Hindlimb muscle (tissue), 1 donor: Measurements from ENCODE around the gene PTGDS. TPM values are rescaled to one million over a fixed set of nuclear protein-coding genes. Genes with fewer than 3 reads are reported as not detected.

ENCODE experiments used
- DNase-seq: peaks from one replicate; pipeline ENCODE4 v3.0.0-alpha.2; 2013
- polyA plus RNA-seq: library from polyadenylated mRNA; unstranded; fragments of 120-200 nt; gene quantifications from one replicate; pipeline ENCODE4 v1.2.1, GENCODE V29; 2013; ENCODE audit not compliant: insufficient read length

Gene PTGDS
- polyA plus RNA-seq, 1 donor, result 24.2 TPM

DNA sequence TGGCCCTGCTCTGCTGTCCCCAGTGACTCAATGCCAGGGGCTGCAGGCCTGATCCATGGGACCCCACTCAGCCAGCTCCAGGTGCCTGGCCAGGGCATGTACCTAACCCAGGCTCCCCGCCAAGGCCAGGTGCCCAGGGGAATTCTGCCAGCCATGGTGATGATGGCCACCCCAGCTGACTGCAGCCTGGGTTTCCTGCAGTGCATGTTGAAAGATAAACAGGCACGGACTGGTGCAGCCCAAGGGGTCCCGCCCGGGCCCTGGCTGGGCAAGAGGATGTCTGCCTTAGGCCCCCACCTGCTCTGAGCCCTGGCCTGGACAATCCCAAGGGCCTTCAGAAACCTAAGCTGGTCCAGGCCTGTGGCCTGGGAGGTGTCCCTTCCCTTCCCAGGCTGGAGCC, 49.5 kb downstream of the PTGDS start:
- DNase-seq, result no peak

DNA sequence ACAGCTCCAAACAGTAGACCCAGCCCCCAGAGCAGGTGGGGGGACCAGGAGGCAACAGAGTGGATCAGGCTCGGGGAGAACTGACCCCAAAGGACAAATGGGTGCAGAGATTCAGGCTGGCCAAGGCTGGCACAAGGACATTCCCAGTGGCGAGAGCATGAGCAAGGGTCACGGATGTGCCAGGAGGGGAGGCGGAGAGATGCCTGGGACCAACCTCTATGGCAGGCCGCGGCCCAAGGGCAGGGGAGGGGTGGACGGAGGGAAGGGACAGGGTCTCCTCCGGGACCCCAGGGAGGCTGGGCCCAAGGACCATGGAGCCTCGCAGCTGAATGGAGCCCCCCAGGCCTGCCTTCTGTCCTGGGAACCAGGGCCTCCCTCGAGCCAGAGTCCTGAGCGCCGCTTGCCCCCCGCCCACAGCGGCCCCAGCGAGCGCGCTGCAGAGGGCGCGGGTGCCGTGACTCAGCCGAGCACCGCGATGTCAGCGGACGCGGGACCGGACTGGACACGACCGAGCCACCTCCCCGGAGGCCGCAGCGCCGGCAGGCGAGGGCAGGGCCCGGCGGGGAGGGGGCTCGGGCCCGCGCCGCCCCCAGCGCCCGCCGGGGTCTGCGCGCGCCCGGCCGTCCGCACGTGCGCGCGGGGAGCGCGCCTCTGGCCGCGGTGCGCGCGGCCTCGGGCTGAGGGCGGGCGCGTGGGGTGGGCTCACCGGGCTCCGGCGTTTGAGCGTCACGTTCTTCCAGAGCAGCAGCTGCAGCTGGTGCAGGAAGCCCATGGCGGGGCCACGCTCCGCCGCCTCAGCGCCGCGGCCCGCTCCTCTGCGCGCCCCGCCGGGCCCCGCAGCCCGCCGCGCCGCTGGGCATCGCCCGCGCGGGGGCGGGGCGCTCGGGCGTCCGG, 50.3 kb downstream of the PTGDS start, which contains the start of gene ABCA2:
ABCA2 (minus strand) TSS at position 869 of the 894 bp plus-strand sequence; CDS start at position 772, 97 bp downstream.
- DNase-seq, result no peak

GRCh38 chr9:137028263-137029057, 51.2 kb downstream of the PTGDS start:
- peak; percentile 69 for DNase-seq

GRCh38 chr9:137029058-137029936, 52.0 kb downstream of the PTGDS start:
- peak; percentile 56 for DNase-seq

DNA sequence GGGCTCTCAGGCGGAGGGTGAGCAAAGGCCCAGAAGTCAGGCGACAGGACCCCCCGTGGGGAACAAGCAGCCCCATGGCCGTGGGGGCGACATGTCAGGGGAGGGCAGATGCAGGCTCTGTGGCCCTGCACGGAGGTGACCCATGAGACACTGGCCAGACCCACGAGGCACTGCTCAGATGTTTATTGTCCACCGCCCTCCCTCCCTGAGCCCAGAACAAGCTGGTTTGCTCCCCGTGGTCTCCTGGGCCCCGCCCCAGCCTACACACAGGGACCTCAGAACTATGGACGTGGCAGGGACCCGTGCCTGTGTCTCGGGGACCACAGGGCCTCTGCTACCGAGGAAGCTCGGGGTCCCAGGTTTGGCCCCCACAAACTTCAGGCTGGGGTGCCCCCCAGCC, 52.7 kb downstream of the PTGDS start:
- no peak for DNase-seq

GRCh38 chr9:137030538-137031527, 53.5 kb downstream of the PTGDS start:
- DNase-seq, result no peak

Other genes starting within 250 kb of the PTGDS start
- 5.6 TPM for gene LCN10, start 234.6 kb upstream of the PTGDS start, polyA plus RNA-seq
- not detected for gene LCN6, start 229.0 kb upstream of the PTGDS start, polyA plus RNA-seq
- 7.1 TPM for gene LCN8, start 219.3 kb upstream of the PTGDS start, polyA plus RNA-seq
- 0.62 TPM for gene LCN15, start 213.0 kb upstream of the PTGDS start, polyA plus RNA-seq
- gene TMEM141, start 186.2 kb upstream of the PTGDS start, polyA plus RNA-seq, result 35.7 TPM
- 3.0 TPM for gene CCDC183, start 181.2 kb upstream of the PTGDS start, polyA plus RNA-seq
- gene RABL6, start 169.6 kb upstream of the PTGDS start, polyA plus RNA-seq, result 62.6 TPM
- 2.8 TPM for gene AJM1, start 135.0 kb upstream of the PTGDS start, polyA plus RNA-seq
- gene PHPT1, start 128.1 kb upstream of the PTGDS start, polyA plus RNA-seq, result 109 TPM
- gene MAMDC4, start 125.2 kb upstream of the PTGDS start, polyA plus RNA-seq, result 5.9 TPM
- gene EDF1, start 111.2 kb upstream of the PTGDS start, polyA plus RNA-seq, result 336 TPM
- gene TRAF2, start 91.0 kb upstream of the PTGDS start, polyA plus RNA-seq, result 13.7 TPM
- gene FBXW5, start 32.8 kb upstream of the PTGDS start, polyA plus RNA-seq, result 45.6 TPM
- 0.90 TPM for gene C8G, start 32.3 kb upstream of the PTGDS start, polyA plus RNA-seq
- gene LCN12, start 25.2 kb upstream of the PTGDS start, polyA plus RNA-seq, result 0.67 TPM
- gene LCNL1, start 5.5 kb downstream of the PTGDS start, polyA plus RNA-seq, result 0.85 TPM
- 23.9 TPM for gene PAXX, start 14.9 kb downstream of the PTGDS start, polyA plus RNA-seq
- gene CLIC3, start 19.1 kb downstream of the PTGDS start, polyA plus RNA-seq, result 0.54 TPM
- 18.4 TPM for gene ABCA2, start 50.7 kb downstream of the PTGDS start, polyA plus RNA-seq
- 0.10 TPM for gene FUT7, start 54.6 kb downstream of the PTGDS start, polyA plus RNA-seq
- 44.1 TPM for gene NPDC1, start 68.7 kb downstream of the PTGDS start, polyA plus RNA-seq
- gene ENTPD2, start 76.6 kb downstream of the PTGDS start, polyA plus RNA-seq, result 11.0 TPM
- 3.9 TPM for gene SAPCD2, start 93.1 kb downstream of the PTGDS start, polyA plus RNA-seq
- gene UAP1L1, start 100.0 kb downstream of the PTGDS start, polyA plus RNA-seq, result 2.5 TPM
- 43.6 TPM for gene MAN1B1, start 109.5 kb downstream of the PTGDS start, polyA plus RNA-seq
- 30.0 TPM for gene DPP7, start 137.2 kb downstream of the PTGDS start, polyA plus RNA-seq
- not detected for gene GRIN1, start 161.7 kb downstream of the PTGDS start, polyA plus RNA-seq
- gene LRRC26, start 192.5 kb downstream of the PTGDS start, polyA plus RNA-seq, result not detected
- gene TMEM210, start 194.6 kb downstream of the PTGDS start, polyA plus RNA-seq, result not detected
- 36.3 TPM for gene ANAPC2, start 211.1 kb downstream of the PTGDS start, polyA plus RNA-seq
- gene SSNA1, start 211.2 kb downstream of the PTGDS start, polyA plus RNA-seq, result 66.5 TPM
- gene TPRN, start 223.2 kb downstream of the PTGDS start, polyA plus RNA-seq, result 14.0 TPM
- gene TMEM203, start 228.1 kb downstream of the PTGDS start, polyA plus RNA-seq, result 36.1 TPM
- gene NDOR1, start 228.2 kb downstream of the PTGDS start, polyA plus RNA-seq, result 10.5 TPM
- 4.2 TPM for gene RNF208, start 244.7 kb downstream of the PTGDS start, polyA plus RNA-seq
- gene CYSRT1, start 247.7 kb downstream of the PTGDS start, polyA plus RNA-seq, result 2.5 TPM
- gene RNF224, start 250.0 kb downstream of the PTGDS start, polyA plus RNA-seq, result 2.1 TPM